Stimulated activated CD4-positive, alpha-beta T cell treated with anti-CD3 and anti-CD28 coated beads, Interleukin-4, amount 100 ng/mL, for 24 hours (primary cell): ENCODE results near the gene NINJ2.
A peak's percentile ranks its signal among the peaks of the same experiment; 100 is the strongest.
"Not testable (repeated sequence)": the region's sequence is repeated elsewhere in the genome, so short reads cannot be mapped to it uniquely, and the experiment has no call there.

ENCODE experiments used
- DNase-seq: peaks from one replicate; pipeline ENCODE4 v3.0.0-alpha.2; 2020

NINJ2 gene

DNA sequence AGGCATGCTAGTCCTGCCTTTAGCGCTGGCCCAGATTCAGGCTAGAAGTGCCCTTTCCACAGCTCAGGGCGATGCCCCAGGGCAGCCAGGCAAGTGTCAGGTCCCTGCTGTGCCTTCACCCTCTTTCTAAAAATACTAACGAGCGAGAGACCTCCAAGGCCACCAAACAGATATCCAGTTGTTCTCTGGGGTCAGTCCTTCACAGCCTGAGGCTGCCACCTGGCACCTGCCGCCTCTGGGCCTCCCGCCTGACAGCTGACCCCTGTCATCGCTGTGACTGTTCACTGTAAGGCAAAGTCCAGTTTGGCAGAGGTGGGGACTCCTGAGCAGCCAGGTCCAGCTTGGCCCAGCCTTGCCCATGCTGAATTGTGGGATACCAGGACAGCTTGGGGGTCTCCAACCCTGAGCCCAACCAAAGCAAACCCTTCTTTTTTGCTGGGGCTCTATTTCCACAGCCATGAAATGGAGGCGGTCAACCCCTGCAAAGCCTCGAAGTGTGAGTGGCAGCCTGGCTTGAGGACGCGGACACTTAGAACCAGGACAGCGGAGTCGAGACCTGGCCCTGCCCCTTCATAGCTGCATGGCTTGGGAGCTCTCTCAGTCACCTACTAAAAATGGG, 79.9 kb downstream of the NINJ2 start:
- DNase-seq = no peak

GRCh38 chr12:581746-582145, 81.5 kb downstream of the NINJ2 start:
- no peak for DNase-seq

- DNase-seq = no peak
Observed at GRCh38 chr12:581321-581720, 81.9 kb downstream of the NINJ2 start.

- no peak for DNase-seq
Observed at GRCh38 chr12:580813-581212, 82.4 kb downstream of the NINJ2 start.

DNA sequence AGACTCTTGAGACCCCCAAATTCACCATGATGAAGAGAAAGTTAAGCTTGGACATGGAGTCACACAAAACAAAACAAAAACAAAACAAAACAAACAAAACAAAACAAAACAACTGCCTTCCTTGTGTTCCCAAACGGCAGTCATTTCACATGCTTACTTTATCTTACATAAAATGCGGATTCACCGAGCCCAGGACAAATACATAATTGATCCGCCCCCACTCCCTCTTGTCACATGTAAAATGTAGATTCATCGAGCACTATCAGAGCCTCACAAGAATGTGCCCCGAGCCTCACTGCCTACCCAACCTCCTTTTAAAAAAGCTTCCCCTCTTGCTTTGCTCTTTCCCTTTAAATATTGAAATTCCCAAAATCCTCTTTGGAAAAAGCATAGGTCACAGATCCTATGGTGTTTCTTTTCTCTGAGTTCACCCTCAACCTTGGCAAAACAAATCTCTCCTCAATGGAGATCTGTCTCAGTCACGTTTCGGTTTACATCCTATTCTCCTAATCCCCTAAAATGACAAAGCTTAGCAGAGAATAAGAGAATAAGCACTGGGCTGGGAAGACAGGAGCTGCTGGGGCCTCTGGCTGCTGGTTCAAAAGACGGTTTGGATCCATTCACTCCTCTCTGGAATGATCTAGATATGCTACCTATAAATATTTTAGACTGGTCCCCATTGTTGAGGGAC, 83.7 kb downstream of the NINJ2 start:
- no peak for DNase-seq

GRCh38 chr12:578748-579419, 84.4 kb downstream of the NINJ2 start:
- no peak for DNase-seq

GRCh38 chr12:577994-578747, 85.1 kb downstream of the NINJ2 start:
- not testable (repeated sequence) for DNase-seq

DNA sequence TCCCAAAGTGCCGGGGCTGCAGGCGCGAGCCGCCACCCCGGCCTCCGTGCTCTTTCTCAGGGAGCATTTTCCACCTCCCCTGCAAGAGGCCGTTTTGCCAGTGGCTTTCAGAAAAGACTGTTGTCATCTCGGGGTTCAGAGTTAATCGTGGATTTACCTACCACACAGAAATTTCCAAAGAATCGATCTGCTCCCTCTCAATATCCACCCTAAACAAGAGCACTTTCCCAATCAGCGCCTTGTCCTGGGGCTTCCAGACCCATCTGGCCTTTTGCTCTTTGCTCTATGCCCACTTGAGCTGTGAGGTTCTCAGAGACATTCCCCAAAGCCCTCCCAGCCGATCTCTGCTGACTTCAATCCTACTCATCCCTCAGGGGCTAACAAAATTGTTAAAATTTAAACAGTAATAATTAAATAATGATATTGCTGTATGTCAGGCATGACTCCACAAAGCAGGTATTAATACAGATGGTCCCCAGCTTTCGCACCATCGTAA, 86.6 kb downstream of the NINJ2 start:
- no peak for DNase-seq

- peak; percentile 85 for DNase-seq
Observed at GRCh38 chr12:575948-576614, 87.2 kb downstream of the NINJ2 start.

DNA sequence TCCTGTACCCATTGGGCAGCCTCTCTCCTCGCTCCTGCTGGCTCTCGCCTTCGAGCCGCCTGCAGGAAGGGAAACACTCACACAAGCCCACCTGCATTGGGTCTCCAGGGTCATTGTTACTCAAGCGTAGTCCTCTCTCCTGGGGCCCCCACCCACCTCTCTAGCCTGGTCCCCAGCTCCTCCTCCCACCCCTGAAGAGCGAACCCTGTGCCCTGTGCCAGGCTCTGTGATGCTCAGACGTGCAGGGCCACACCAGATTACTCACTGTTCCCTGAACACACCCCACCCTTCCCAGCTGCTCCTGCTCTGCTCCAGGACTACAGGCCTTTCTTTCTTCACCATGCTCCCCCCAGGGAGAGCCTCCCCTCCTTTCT, 88.1 kb downstream of the NINJ2 start:
- DNase-seq = no peak

GRCh38 chr12:574475-575128, 88.6 kb downstream of the NINJ2 start:
- DNase-seq = peak; percentile 19

GRCh38 chr12:573232-573631, 90.0 kb downstream of the NINJ2 start:
- DNase-seq = no peak

GRCh38 chr12:572532-572899, 90.7 kb downstream of the NINJ2 start:
- DNase-seq = no peak

DNA sequence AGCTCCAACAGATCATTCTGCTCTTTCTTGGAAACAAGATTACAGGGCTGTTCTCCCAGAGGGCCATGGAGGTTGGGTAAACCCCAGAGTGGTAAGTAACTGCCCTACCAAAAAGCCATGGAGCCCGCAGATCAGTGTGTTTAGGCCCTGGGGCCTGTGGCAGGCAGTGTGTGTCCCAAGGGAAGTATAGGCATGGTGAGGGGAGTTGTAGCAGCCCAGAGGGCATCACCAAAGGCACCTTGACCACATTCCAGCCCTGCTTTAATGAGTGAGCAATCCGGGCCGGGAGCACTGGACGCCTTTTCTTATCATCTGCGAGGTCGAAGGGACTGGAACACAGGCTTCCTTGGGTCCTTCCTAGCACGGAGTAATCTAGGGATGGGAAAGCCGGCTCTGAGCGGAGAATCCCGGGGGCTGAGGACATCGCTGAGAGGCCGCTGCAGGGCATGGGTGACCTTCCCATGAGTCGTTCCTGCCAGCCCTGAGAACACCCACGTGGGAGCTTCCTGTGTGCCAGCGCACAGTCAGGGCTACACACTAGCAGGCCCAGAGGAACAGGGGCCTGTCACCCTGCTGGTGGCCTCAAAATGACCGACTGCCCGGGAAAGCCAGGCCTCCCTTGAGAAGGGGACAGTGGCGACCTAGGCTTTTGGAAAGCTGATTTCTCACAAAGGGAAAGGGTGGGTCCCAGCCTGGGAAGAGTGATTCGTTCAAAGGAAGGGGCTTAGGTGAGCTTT, 91.3 kb downstream of the NINJ2 start:
- DNase-seq = no peak

DNA sequence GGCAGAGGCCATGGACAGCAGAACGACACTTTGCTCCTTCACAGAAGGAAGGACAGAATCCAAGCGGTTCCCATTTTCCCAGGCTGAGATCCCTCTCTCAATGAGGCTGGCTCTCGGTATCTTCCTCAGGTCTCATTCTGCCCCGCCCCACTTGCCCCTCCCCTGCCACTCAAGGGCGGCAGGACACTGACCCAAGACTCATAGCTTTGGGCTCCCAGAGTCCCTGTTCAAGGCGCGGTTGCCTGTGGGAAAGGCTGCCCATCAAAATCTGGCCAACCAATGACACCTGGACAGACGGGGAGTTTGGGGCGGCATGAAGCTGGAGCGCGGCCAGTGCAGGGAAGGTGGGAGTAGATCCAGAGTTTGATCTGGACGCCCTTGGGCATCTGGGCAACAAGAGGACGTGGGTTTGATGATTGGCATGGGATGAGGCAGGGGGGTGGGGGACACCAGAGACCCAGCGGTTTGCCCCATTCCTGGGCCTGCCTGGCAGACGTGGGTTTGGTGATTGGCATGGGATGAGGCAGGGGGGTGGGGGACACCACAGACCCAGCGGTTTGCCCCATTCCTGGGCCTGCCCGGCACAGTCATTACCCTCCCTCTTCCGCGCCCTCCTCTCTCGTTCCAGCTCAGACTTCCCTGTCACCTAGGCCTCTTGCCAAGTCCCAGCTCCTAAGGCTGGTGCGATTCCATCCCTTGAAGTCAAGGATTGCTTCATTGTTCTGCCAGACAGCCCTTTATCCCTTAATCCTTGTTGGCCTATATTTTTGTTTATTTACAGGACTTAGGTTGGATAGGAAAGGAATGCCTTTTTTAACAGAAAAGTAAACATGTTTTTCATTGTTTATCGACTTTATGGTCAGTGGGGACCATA, 92.1 kb downstream of the NINJ2 start:
- no peak for DNase-seq

- no peak for DNase-seq
Observed at GRCh38 chr12:570435-570920, 92.8 kb downstream of the NINJ2 start.

- DNase-seq = peak; percentile 89
Observed at GRCh38 chr12:569803-570434, 93.3 kb downstream of the NINJ2 start.

- no peak for DNase-seq
Observed at GRCh38 chr12:569091-569676, 94.1 kb downstream of the NINJ2 start.

GRCh38 chr12:568486-568885, 94.8 kb downstream of the NINJ2 start:
- no peak for DNase-seq
